Stimulated activated naive CD8-positive, alpha-beta T cell treated with anti-CD3 and anti-CD28 coated beads, Interleukin-15, Interleukin-2, amounts not matched to agents 100 ng/mL and 50 ng/mL, for 24 hours (primary cell): Measurements from ENCODE around the gene GNAI1.

Experiments
- H3K27ac Mint-ChIP-seq: one replicate; pipeline ENCODE4 v1.8.0; 2021; ENCODE audit warnings: mild to moderate bottlenecking, mixed read lengths
- H3K27me3 Mint-ChIP-seq: one replicate; pipeline ENCODE4 v1.8.0; 2021; ENCODE audit warnings: mixed read lengths
- H3K36me3 Mint-ChIP-seq: one replicate; pipeline ENCODE4 v1.8.0; 2021; ENCODE audit warnings: low read depth, mixed read lengths
- H3K4me1 Mint-ChIP-seq: one replicate; pipeline ENCODE4 v1.8.0; 2021; ENCODE audit warnings: low read depth, mixed read lengths
- H3K4me3 Mint-ChIP-seq: one replicate; pipeline ENCODE4 v1.8.0; 2021; ENCODE audit warnings: mild to moderate bottlenecking, mixed read lengths
- H3K9me3 Mint-ChIP-seq: one replicate; pipeline ENCODE4 v1.8.0; 2021; ENCODE audit warnings: mixed read lengths

Gene GNAI1

DNA sequence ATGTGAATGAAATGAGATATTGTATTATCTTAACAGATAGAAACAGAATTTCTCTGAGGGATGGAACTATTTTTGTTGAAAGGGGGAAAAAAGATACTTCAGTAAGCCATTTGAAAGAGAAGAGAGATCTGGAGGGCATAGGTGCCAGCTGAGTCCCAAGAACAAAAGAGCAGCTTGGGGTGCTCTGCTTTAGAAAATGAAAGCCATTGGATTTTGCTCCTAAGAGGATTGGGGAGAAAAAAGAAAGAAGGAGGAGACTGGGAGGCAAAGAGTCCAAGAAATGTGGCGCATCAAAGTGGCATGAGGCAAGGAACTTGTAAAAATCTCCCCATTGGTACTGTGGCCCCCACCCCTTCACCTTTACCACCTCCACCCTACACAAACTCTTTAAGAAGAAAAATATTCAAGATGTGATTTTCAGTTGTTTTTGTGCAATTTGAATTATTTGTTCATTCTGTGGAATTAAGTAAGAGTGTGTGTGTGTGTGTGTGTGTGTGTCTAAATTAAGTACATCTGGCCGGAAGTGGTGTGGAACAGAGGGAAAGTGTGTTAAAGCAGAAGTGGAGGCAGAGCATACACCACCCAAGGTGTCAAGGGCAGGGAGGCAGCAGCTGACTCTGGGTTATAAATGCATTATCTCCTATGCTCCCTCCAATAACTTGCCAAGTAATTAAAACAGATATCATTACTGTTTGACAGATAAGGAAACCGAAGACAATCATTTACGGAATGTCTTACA, 9.9 kb upstream of the GNAI1 start:
- Mint-ChIP-seq H3K4me1 (peaks cover 8% of the 10 kb centered on the region), H3K27ac (no peak overlapping the region), H3K4me3 (no peak overlapping the region), H3K9me3 (no peaks in the 10 kb centered on the region), H3K27me3 (peaks cover 10% of the 10 kb centered on the region), H3K36me3 (no peaks in the 10 kb centered on the region)

DNA sequence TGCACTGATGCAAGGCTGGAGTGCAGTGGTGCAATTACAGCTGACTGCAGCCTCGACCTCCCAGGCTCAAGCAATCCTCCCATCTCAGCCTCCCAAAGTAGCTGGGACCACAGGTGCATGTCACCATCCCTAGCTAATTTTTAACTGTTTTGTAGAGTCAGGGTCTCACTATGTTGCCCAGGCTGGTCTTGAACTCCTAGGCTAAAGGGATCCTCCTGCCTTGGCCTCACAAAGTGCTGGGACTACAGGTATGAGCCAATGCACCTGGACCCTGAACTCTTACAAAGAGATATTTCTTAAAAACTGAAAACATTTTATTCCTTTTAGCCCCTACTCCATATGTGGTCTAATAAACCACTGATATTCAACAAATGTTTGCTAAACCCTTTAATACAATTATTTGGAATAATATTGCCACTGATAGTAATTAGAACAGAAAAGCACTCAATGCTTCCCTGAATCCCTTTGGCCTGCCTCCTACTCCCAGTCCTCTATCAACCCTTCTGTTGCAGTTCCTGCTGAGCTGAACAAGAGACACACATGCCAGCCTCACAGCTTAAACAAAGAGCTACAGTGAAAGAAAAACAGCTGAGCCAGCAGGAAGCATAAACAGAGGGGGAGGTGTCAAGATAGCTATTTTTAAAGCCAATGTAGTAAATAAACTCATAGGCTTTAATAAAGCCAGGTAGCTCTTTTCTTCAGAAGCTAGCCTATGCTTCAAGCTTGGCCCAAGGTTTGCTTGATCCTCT, 7.0 kb upstream of the GNAI1 start:
- Mint-ChIP-seq H3K9me3 (no peaks in the 10 kb centered on the region), H3K36me3 (no peaks in the 10 kb centered on the region), H3K4me3 (no peak overlapping the region), H3K27me3 (peaks cover 21% of the 10 kb centered on the region), H3K27ac (no peak overlapping the region), H3K4me1 (peaks cover 8% of the 10 kb centered on the region)

DNA sequence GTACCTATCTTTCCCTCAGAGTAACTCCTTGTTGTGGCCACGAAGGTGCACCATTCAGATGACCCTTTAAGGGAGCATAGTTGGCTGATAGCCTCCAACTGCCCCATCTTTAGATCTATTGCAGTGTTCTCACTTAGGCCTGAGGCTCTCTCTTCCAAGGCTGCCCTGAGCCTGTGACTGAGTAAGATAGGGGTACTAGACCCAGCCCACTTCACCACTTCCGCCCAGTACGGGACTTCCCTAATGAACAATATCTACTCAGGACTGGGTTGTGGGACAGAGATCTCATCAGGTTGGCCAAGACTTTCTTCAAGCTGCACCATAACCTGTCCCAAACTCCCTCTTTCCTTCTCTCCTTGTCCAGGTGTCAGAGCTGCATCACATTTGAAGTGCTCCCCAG, 5.7 kb upstream of the GNAI1 start:
- no peaks in the 10 kb centered on the region for H3K9me3 Mint-ChIP-seq
- H3K27ac Mint-ChIP-seq, result no peak overlapping the region
- peaks cover 34% of the 10 kb centered on the region for H3K27me3 Mint-ChIP-seq
- peaks cover 15% of the 10 kb centered on the region for H3K4me1 Mint-ChIP-seq
- no peak overlapping the region for H3K4me3 Mint-ChIP-seq
- no peaks in the 10 kb centered on the region for H3K36me3 Mint-ChIP-seq

DNA sequence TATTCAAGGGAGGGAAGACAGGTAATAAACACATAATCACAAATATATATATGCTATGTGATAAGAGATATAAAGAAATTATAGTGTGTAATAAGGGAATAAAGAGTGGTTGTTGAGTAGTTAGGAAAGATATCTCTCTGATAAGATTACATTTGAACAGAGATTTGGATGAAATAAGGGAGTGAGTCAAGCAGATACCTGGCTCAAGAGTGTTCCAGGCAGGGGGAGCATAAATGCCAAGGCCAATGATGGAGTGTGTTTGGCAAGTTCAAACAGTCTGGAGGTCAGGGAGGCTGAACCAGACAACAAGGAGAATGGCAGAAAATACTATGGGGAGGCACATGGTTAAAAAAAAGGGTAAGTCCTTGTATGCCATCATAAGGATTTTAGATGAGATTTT, 4.8 kb upstream of the GNAI1 start:
- peaks cover 37% of the 10 kb centered on the region for H3K27me3 Mint-ChIP-seq
- no peaks in the 10 kb centered on the region for H3K36me3 Mint-ChIP-seq
- H3K9me3 Mint-ChIP-seq, result no peaks in the 10 kb centered on the region
- peaks cover 15% of the 10 kb centered on the region for H3K4me1 Mint-ChIP-seq
- H3K27ac Mint-ChIP-seq, result no peak overlapping the region
- H3K4me3 Mint-ChIP-seq, result no peak overlapping the region

DNA sequence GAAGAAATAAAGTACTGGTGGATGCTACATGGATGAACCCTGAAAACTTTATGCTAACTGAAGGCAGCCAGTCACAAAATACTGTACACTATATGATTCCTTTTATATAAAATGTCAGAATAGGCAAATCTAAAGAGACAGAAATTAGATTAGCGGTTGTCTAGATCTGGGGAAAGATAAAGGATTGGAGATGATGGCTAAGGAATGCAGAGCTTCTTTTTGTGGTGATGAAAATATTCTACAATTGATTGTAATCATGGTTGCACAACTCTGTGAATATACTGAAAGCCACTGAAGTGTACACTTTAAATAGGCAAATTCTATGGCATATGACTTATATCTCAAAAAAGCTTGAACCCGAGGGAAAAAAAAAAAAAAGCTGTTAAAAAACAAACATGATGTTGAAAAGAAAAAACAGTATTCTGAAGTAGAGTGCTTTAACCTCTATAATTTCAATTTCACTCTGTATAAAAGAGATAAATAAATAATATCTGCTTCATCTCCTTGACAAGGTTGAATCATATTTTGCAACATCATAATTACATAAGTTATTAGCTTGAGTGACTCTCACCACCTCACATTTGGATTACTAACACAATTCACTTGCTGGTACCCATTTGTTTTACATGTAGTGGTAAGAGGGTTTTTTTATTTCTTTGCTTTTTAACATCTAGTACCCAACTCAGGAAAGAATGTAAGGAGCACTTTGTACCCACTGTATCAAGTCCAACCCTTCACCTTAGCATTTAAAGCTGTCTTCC, 2.8 kb upstream of the GNAI1 start:
- H3K27me3 Mint-ChIP-seq, result peaks cover 45% of the 10 kb centered on the region

DNA sequence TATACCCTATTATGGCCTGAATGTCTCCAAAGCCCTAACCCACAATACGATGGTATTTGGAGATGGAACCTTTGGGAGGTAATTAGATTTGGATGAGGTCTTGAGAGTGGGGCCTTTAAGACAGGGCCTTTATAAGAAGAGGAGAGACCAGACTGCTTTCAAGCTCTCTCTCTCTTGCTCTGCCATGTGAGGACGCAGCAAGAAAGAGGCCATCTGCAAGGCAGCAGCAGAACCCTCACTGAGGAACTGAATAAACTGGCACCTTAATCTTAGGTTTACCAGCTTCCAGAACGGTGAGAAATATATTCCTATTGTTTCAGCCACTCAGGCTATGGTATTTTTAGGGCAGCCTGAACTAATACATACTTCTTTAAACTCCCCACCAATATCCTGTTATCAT, 2.0 kb upstream of the GNAI1 start:
- Mint-ChIP-seq H3K4me1 (peaks cover 28% of the 10 kb centered on the region), H3K9me3 (no peaks in the 10 kb centered on the region), H3K36me3 (no peaks in the 10 kb centered on the region), H3K4me3 (no peak overlapping the region), H3K27me3 (peaks cover 48% of the 10 kb centered on the region), H3K27ac (no peak overlapping the region)

More for the DNA sequence above, 2.8 kb upstream of the GNAI1 start:
- no peak overlapping the region for H3K27ac Mint-ChIP-seq
- no peak overlapping the region for H3K4me3 Mint-ChIP-seq
- no peaks in the 10 kb centered on the region for H3K36me3 Mint-ChIP-seq
- H3K4me1 Mint-ChIP-seq, result peaks cover 25% of the 10 kb centered on the region
- no peaks in the 10 kb centered on the region for H3K9me3 Mint-ChIP-seq

DNA sequence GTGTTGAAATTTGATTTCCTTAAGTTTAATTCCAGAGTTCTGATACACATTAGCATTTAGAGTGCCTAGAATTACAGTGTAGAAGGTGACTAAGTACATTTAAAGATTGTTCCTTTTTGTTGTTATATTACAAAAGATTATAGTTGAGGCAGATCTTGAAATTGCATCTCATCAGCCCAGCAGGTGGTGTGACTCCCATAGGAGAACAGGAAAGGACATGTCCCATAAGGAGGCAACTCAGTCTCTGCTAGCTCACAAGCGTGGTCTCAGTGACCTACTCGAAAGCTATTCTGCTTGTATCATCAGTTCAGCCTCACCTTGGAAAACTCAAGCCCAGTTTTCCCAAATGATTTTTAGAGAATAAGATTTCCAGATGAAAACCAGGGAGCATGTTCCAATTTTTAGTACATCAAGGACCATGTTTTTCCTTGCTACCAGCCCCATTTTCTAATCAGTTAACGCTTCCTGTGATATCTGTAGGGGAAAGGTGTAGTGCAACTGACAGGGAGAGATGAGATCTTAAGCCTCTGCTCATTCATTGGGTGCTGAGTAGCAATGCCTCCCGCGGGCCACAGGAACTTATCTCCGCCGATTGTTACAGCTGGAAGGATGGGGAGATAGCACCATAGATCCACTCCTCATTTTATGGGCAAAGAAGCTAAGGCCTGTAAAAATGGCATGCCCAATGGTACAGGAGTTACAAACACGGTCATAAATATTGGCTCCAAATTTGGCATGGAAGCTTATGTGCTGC, 1.1 kb upstream of the GNAI1 start:
- peaks cover 31% of the 10 kb centered on the region for H3K4me1 Mint-ChIP-seq
- H3K27me3 Mint-ChIP-seq, result peaks cover 55% of the 10 kb centered on the region
- peak overlapping the region; percentile 79 for H3K4me3 Mint-ChIP-seq
- H3K9me3 Mint-ChIP-seq, result no peaks in the 10 kb centered on the region
- H3K36me3 Mint-ChIP-seq, result no peaks in the 10 kb centered on the region
- H3K27ac Mint-ChIP-seq, result no peak overlapping the region

DNA sequence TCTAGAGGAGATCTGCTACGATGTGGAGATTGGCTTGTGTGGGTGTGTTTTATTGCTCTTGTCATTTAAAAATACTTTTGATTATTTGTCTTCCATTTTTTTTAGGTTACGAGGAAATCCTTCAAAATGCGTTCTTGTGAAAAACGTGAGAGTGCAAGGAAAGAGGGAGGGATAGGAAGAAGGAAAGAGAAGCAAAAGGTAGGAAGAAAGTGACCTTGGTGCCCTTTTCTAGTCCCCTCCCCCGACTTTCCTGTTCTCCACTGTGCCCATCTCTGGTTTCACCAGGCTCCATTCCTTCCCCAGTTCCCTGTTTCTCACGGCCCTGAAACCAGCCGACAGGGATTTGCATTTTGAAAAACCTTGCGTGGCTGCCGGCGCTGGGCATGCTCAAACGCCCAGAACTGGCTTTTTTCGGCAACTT, 506 bp upstream of the GNAI1 start:
- Mint-ChIP-seq H3K36me3 (no peaks in the 10 kb centered on the region), H3K4me3 (peak overlapping the region; percentile 79), H3K9me3 (no peaks in the 10 kb centered on the region), H3K27me3 (peaks cover 61% of the 10 kb centered on the region), H3K27ac (no peak overlapping the region), H3K4me1 (peaks cover 31% of the 10 kb centered on the region)

DNA sequence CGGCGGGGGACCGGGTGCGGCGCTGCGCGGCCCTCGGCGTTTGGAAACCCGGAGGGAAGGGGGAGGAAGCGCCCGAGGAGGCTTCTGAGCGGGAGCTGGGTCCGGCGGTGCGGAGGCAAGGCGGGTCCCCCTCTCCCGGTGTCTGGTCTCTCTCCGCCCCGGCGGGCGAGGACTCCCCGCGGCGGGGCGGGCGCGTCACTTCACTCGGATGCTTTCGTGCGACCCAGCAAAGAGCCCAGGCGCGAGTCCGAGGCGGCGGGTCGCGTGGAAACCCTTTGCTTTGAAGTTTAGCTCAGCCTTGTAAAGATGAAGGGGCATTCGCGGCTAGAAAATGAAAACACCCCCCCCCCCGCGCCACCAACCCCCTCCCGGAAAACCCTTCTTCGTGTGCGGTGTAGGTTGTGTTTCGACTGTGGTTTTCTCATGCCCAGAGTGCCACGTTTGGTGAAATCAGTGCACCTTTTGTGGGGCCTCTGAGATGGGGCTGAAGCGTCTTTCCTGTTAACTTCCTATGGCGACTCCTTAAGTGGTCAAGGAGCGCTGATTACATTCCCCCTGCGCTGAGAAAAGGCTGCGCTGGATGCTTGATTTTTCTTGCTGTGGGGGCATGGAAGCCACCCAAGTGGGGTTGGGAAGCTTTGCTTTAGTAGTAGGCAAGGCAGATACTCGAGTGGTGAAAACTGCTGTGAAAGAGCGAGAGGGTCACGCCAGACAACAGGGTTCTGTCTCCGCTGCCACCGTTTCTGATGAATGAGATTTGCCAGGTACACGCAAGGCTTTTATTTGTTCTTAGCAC, 876 bp downstream of the GNAI1 start:
- H3K9me3 Mint-ChIP-seq, result no peaks in the 10 kb centered on the region
- H3K4me3 Mint-ChIP-seq, result peak overlapping the region; percentile 86
- H3K4me1 Mint-ChIP-seq, result peaks cover 31% of the 10 kb centered on the region
- H3K27ac Mint-ChIP-seq, result peak overlapping the region; percentile 92
- no peaks in the 10 kb centered on the region for H3K36me3 Mint-ChIP-seq
- H3K27me3 Mint-ChIP-seq, result peaks cover 66% of the 10 kb centered on the region

DNA sequence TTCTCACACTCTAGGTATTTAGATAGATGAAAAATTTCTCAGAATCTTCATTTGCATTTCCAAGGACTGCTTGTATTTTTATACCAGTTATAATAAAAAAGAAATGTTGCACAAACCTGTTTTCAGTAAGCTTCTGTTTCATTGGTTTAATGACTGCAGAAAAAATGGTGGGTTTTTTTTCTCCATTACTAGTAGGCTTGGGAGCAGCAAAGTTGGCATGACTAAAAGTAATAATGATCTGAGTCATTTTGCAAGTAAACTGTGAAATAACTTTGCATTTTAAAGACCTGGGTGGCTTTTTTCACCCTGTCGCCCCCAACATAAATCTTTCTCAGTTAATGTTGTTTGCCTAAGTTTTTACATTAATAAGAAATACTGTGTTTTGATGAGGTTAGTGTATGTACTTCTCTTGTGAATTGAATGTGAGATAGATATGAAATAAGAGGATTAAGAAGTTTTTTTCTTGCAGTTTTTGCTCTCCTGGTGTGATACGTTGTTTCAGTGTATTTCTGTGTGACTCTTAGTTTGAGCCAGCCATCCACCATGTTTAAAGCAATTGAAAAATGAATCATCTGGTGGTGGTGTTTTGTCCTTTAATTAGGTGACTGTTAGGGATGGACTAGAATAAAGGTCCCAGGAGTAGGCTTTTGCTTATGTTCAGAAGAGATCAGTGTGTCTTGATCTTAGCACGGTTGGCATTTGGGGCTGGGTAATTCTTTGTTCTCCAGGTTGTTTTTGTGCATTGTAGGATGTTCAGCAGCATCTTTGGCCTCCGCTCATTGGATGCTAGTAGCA, 1.8 kb downstream of the GNAI1 start:
- peaks cover 31% of the 10 kb centered on the region for H3K4me1 Mint-ChIP-seq
- no peaks in the 10 kb centered on the region for H3K36me3 Mint-ChIP-seq
- peaks cover 70% of the 10 kb centered on the region for H3K27me3 Mint-ChIP-seq
- peak overlapping the region; percentile 92 for H3K27ac Mint-ChIP-seq
- no peaks in the 10 kb centered on the region for H3K9me3 Mint-ChIP-seq
- H3K4me3 Mint-ChIP-seq, result peak overlapping the region; percentile 86

DNA sequence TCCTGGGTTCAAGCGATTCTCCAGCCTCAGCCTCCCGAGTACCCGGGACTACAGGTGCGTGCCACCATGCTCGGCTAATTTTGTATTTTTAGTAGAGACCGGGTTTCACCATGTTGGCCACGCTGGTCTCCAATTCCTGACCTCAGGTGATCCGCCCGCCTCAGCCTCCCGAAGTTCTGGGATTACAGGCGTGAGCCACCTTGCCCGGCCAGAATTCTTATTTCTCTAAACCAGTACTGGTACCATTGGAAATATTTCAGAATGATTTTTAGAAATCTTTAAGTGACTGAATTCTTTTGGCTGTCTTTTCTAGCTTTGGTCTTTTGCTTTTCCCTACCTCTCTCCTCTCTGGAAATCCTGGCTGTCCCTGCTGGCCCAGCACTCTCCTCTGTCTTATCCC, 2.8 kb downstream of the GNAI1 start:
- Mint-ChIP-seq H3K36me3 (no peaks in the 10 kb centered on the region), H3K27me3 (peaks cover 71% of the 10 kb centered on the region), H3K9me3 (no peaks in the 10 kb centered on the region), H3K4me3 (peak overlapping the region; percentile 20), H3K27ac (no peak overlapping the region), H3K4me1 (peaks cover 31% of the 10 kb centered on the region)

DNA sequence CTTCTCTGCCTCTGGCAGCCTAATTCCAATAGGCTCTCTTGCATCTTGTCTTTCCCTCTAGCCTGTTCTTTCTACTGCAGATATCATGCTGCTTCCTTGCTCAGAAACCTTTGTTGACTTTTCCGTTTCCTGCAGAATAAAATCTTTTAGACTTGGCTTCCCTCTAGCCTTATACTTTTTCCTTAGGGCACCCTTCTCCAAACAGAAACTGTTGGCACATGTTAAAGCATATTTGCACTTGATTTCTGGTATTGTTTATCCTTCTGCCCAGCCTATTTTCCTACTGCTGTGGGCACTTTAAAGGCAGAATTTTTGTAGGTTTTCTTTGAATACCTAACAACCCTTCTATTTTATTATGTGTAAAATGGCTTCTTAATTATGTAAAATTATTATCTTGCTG, 4.6 kb downstream of the GNAI1 start:
- Mint-ChIP-seq H3K36me3 (no peaks in the 10 kb centered on the region), H3K4me3 (no peak overlapping the region), H3K27ac (no peak overlapping the region), H3K9me3 (no peaks in the 10 kb centered on the region), H3K4me1 (peaks cover 25% of the 10 kb centered on the region), H3K27me3 (peaks cover 61% of the 10 kb centered on the region)

DNA sequence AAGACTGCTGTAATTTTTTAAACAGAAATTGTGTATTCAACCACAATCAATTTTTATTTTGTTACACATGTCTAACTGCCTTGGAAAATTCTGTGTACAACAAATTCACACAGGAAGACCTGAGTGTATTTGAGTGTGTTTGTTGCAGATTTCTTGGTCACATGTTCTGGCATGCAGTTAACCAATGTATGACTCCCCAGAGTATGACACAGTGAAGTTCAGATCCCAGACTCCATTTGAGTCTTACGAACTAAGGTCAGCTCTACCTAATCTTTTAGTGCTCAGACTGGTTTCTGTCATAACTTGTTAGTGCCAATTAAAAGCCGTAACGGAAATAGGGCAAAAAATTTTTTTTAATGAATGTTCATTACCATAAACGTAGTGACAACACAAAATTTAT, 5.8 kb downstream of the GNAI1 start:
- H3K27ac Mint-ChIP-seq, result no peak overlapping the region
- H3K4me3 Mint-ChIP-seq, result no peak overlapping the region
- peaks cover 3% of the 10 kb centered on the region for H3K9me3 Mint-ChIP-seq
- peaks cover 71% of the 10 kb centered on the region for H3K27me3 Mint-ChIP-seq
- peaks cover 23% of the 10 kb centered on the region for H3K4me1 Mint-ChIP-seq
- no peaks in the 10 kb centered on the region for H3K36me3 Mint-ChIP-seq
